MM.1S (cell line): Measurements from ENCODE around the gene MAP3K3.

Experiments
- DNase-seq: peaks from one replicate; pipeline ENCODE4 v3.0.0-alpha.2; 2015
- H2AFZ ChIP-seq: fragments of 300-600 bp; sonication (generic); 2 replicates; pipeline ENCODE4 v1.6.0; 2016; ENCODE audit warnings: antibody characterized with exemption, low read length
- H3F3A ChIP-seq: fragments of 300-600 bp; sonication (generic); 2 replicates; pipeline ENCODE4 v1.6.1; 2016; ENCODE audit warnings: mild to moderate bottlenecking, antibody characterized with exemption, low read length, moderate library complexity, mixed read lengths; ENCODE audit not compliant: insufficient read depth
- H3K27ac ChIP-seq: fragments of 300-600 bp; sonication (generic); 2 replicates; pipeline ENCODE4 v1.5.1; 2016; ENCODE audit warnings: mild to moderate bottlenecking, low read length
- H3K27me3 ChIP-seq: fragments of 300-600 bp; sonication (generic); replicated peaks from 2 replicates; pipeline ENCODE4 v1.6.0; 2016; ENCODE audit warnings: low read length; ENCODE audit not compliant: insufficient read depth
- H3K36me3 ChIP-seq: fragments of 300-600 bp; sonication (generic); replicated peaks from 2 replicates; pipeline ENCODE4 v1.6.1; 2016; ENCODE audit warnings: mild to moderate bottlenecking, low read length, mixed read lengths; ENCODE audit not compliant: insufficient read depth
- H3K4me1 ChIP-seq: fragments of 300-600 bp; sonication (generic); 2 replicates; pipeline ENCODE4 v1.6.1; 2016; ENCODE audit warnings: low read length, mixed read lengths
- H3K4me2 ChIP-seq: fragments of 300-600 bp; sonication (generic); 2 replicates; pipeline ENCODE4 v1.6.0; 2016; ENCODE audit warnings: low read depth, low read length
- H3K4me3 ChIP-seq: fragments of 300-600 bp; sonication (generic); 2 replicates; pipeline ENCODE4 v1.5.1; 2016; ENCODE audit warnings: low read length, mixed read lengths
- H3K79me2 ChIP-seq: fragments of 300-600 bp; sonication (generic); 2 replicates; pipeline ENCODE4 v1.6.1; 2016; ENCODE audit warnings: mixed run types, low read length, mixed read lengths
- H3K9ac ChIP-seq: fragments of 300-600 bp; sonication (generic); 2 replicates; pipeline ENCODE4 v1.6.1; 2016; ENCODE audit warnings: low read length, mixed read lengths
- H3K9me2 ChIP-seq: fragments of 300-600 bp; sonication (generic); replicated peaks from 2 replicates; pipeline ENCODE4 v1.6.1; 2016; ENCODE audit warnings: mild to moderate bottlenecking, low read length, mixed read lengths; ENCODE audit not compliant: insufficient read depth
- H3K9me3 ChIP-seq: fragments of 300-600 bp; sonication (generic); replicated peaks from 2 replicates; pipeline ENCODE4 v1.6.1; 2016; ENCODE audit warnings: mild to moderate bottlenecking, low read length, mixed read lengths; ENCODE audit not compliant: insufficient read depth
- H4K20me1 ChIP-seq: fragments of 300-600 bp; sonication (generic); 2 replicates; pipeline ENCODE4 v1.6.1; 2016; ENCODE audit warnings: mild to moderate bottlenecking, low read length, moderate library complexity, mixed read lengths; ENCODE audit not compliant: insufficient read depth
- EZH2 ChIP-seq: fragments of 300-600 bp; sonication (generic); optimal IDR thresholded peaks from 2 replicates; pipeline ENCODE3; 2017; ENCODE audit warnings: low read depth, mild to moderate bottlenecking, antibody characterized with exemption, low read length, mixed read lengths
- EZH2phosphoT487 ChIP-seq: fragments of 300-600 bp; sonication (generic); IDR thresholded peaks from 2 replicates; pipeline ENCODE4 v1.6.1; 2018; ENCODE audit warnings: antibody characterized with exemption, low read length
- TF ChIP-seq, protein P1 (sequence below): fragments of 300-600 bp; sonication (generic); IDR thresholded peaks from 2 replicates; pipeline ENCODE4 v1.5.1; 2016; ENCODE audit warnings: antibody characterized with exemption, low read length, mixed read lengths

The MAP3K3 gene

DNA sequence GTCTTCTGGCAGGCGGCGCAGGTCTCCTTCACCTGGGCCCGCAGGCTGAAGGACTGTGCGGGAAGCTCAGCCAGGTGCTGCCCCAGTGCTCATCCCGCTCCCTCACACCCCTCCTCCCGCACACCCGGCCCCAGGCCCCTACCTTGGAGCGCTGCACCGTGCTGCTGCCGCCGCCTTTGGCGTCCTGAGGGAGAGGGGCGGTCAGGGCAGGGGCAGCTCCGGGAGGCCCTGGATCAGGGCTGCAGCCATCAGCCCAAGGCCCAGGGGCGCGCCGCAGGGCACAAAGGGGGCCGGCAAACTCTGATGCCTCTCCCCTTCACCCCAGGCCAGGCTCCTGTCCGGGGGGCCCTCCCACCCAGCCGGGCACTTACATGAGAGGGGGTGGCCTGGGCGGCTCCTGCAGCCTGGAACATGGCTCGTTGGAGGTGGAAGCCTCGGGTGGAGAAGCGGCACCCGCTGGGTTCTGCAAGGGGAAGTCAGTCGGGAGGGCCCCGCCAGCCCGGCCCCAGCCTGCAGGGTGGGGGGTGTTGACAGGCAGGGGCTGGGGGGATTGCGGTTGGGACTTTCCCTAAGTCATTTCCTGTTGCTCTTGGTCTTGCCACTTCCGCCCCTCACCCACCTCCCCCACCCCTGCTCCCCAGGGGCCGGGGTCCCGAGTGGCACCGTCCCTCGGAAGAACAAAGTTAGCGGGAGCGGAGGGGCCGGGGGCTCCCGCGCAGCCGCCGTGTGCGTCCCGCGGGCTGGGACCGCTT lies 76.8 kb downstream of the MAP3K3 start:
- no peak overlapping the region for H3K27ac ChIP-seq
- peak; percentile 33 for DNase-seq
- H3K36me3 ChIP-seq, result no peaks in the 10 kb centered on the region
- no peaks in the 10 kb centered on the region for H3F3A ChIP-seq
- H3K9ac ChIP-seq, result no peak overlapping the region
- H4K20me1 ChIP-seq, result no peaks in the 10 kb centered on the region
- no peaks in the 10 kb centered on the region for H3K79me2 ChIP-seq
- peak overlapping the region; percentile 71 for H3K4me2 ChIP-seq
- H2AFZ ChIP-seq, result 0 out of 2 replicates have a peak overlapping the region, but pooled peaks have one; percentile 42
- peak overlapping the region; percentile 56 for H3K4me3 ChIP-seq
- H3K9me2 ChIP-seq, result no peaks in the 10 kb centered on the region
- no peaks in the 10 kb centered on the region for H3K9me3 ChIP-seq
- H3K4me1 ChIP-seq, result peaks cover 5% of the 10 kb centered on the region
- H3K27me3 ChIP-seq, result no peaks in the 10 kb centered on the region
- TF ChIP-seq EZH2 (no peak), EZH2phosphoT487 (no peak)
- TF ChIP-seq, protein P1, sequence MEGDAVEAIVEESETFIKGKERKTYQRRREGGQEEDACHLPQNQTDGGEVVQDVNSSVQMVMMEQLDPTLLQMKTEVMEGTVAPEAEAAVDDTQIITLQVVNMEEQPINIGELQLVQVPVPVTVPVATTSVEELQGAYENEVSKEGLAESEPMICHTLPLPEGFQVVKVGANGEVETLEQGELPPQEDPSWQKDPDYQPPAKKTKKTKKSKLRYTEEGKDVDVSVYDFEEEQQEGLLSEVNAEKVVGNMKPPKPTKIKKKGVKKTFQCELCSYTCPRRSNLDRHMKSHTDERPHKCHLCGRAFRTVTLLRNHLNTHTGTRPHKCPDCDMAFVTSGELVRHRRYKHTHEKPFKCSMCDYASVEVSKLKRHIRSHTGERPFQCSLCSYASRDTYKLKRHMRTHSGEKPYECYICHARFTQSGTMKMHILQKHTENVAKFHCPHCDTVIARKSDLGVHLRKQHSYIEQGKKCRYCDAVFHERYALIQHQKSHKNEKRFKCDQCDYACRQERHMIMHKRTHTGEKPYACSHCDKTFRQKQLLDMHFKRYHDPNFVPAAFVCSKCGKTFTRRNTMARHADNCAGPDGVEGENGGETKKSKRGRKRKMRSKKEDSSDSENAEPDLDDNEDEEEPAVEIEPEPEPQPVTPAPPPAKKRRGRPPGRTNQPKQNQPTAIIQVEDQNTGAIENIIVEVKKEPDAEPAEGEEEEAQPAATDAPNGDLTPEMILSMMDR, result no peak

DNA sequence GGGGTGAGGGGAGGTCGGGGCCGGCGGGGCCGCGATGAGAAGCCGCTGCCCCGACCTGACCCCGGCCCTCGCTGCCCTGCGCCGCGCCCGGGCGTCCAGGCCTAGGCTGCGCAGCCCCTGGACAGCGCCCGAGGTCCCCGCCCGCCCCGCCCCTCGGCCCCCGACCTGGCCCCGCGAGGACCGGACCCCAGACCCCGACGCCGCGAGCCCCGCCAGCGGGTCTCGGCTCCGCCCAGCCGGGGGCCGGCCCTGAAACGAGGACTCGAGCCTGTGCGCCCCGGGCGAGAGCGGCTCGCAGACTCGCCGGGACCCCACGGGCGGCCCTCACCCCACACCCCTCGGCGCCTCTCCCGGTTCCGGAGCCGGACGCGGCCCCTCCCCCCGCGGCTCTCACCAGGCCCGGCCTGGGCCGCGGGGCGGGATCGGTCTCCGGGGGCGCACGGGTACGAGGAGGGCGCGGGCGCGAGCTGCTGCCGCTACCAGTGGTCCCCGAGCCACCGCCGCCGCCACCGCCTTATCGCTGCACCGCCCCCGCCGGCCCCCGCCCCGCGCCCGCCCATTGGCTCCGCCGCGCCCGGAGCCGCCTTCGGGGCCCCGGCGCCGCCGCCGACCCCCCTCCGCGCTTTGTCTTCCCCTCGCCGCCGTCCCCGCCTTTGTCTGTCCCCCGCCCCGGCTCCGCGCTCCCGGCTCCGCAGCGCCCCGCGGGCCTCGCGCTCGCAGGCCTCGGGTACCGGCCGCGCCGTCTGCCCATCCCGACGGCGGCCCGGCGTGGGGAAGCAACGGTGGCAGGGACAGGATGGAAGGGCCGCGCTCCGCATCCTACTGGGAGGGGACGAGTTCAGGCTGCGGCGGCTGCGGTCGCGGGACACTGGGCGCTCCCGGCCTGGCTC lies 77.7 kb downstream of the MAP3K3 start, which contains the start of gene LIMD2:
Gene LIMD2 (minus strand): TSS at position 488 of the 890 bp plus-strand sequence. CDS start 827 bp downstream, outside the sequence.
- no peaks in the 10 kb centered on the region for H3F3A ChIP-seq
- TF ChIP-seq EZH2, result no peak
- TF ChIP-seq EZH2phosphoT487, result no peak
- TF ChIP-seq, protein P1, result no peak
- DNase-seq, result no peak
- H3K27me3 ChIP-seq, result no peaks in the 10 kb centered on the region
- peaks cover 5% of the 10 kb centered on the region for H3K4me1 ChIP-seq
- no peak within 1 kb of the TSS for H3K9ac ChIP-seq
- H2AFZ ChIP-seq, result 0 out of 2 replicates have a peak within 1 kb of the TSS, but pooled peaks have one; percentile 42
- H3K27ac ChIP-seq, result no peak within 1 kb of the TSS
- H3K79me2 ChIP-seq, result no peaks in the 10 kb centered on the region
- no peaks in the 10 kb centered on the region for H3K9me2 ChIP-seq
- H3K9me3 ChIP-seq, result no peaks in the 10 kb centered on the region
- H3K4me3 ChIP-seq, result peak within 1 kb of the TSS; percentile 56
- H3K36me3 ChIP-seq, result no peaks in the 10 kb centered on the region
- peak within 1 kb of the TSS; percentile 71 for H3K4me2 ChIP-seq
- H4K20me1 ChIP-seq, result no peaks in the 10 kb centered on the region

DNA sequence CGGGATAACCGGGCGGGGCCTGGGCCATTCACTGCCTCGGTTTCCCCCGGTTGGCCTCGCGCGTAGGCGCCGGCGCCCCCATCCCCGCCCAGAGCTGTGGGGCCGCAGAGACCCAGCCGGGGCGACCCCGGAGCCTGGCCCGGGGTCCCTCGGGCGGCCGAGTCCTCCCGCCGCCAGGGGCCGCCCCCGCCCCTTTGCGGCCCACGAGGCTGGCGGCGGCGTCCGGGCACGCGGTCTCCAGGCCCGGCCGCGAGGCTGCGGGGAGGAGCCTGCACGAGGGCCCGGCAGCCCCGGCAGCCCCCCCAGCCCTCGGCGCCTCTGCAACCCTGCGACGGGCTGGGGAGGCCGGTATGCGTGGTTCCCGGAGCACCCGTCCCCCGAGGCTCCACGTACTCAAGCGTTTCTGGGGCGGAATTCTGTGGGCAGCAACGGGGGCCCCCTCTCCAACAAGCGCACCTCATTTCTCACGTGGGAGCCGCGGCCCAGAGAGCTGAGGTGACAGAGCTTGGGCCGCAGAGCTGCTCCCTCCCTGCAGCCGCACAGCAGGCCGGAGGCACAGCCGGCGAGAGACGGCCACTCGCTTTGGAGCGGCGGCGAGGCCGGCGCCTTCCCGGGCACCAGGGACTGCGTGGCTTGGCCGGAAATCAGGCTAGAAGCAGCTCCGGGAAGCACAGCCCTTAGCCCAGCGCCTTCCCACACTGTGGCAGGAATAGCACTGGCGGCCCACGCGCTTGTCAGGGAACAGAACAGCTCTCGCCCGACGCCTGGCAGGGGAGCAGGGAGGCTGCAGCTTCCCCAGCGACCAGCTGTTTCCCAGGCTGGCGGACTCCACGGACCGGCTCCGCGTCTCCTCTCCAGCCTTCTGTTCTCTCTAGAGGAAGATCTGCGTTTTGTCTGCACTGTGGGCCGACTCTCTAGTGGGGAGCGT lies 78.6 kb downstream of the MAP3K3 start:
- H3K27me3 ChIP-seq, result no peaks in the 10 kb centered on the region
- no peaks in the 10 kb centered on the region for H4K20me1 ChIP-seq
- TF ChIP-seq EZH2phosphoT487, result no peak
- TF ChIP-seq, protein P1, result no peak
- TF ChIP-seq EZH2, result no peak
- H3K4me3 ChIP-seq, result no peak overlapping the region
- no peak overlapping the region for H3K27ac ChIP-seq
- no peak overlapping the region for H2AFZ ChIP-seq
- H3K4me2 ChIP-seq, result peak overlapping the region; percentile 45; the same call in 1 of the 2 replicates
- peaks cover 5% of the 10 kb centered on the region for H3K4me1 ChIP-seq
- no peaks in the 10 kb centered on the region for H3F3A ChIP-seq
- no peaks in the 10 kb centered on the region for H3K36me3 ChIP-seq
- H3K79me2 ChIP-seq, result no peaks in the 10 kb centered on the region
- no peak overlapping the region for H3K9ac ChIP-seq
- DNase-seq, result no peak
- H3K9me2 ChIP-seq, result no peaks in the 10 kb centered on the region
- no peaks in the 10 kb centered on the region for H3K9me3 ChIP-seq
